Neutrophil (primary cell): ENCODE data around the gene CALCA.
"Not testable (repeated sequence)": the region's sequence is repeated elsewhere in the genome, so short reads cannot be mapped to it uniquely, and the experiment has no call there.

ENCODE experiments used
- H3K27ac ChIP-seq: fragments of 200-600 bp; sonication (generic); 2 replicates; pipeline ENCODE4 v1.5.1; 2016; ENCODE audit warnings: mild to moderate bottlenecking, moderate library complexity
- H3K27me3 ChIP-seq: fragments of 200-600 bp; sonication (generic); 2 replicates; pipeline ENCODE4 v1.6.0; 2016; ENCODE audit warnings: mild to moderate bottlenecking
- H3K36me3 ChIP-seq: fragments of 200-600 bp; sonication (generic); 2 replicates; pipeline ENCODE4 v1.5.1; 2017
- H3K4me1 ChIP-seq, 2 experiments: fragments of 200-600 bp in 1 of 2; sonication (generic) in 1 of 2; 1 replicate in 1 of 2; 2 replicates in 1 of 2; pipeline versions ENCODE4 v1.5.1 to v1.6.1; 2013 to 2016; ENCODE audit warnings: low read depth in 1 of 2, low read length in 1 of 2, mild to moderate bottlenecking in 1 of 2, moderate library complexity in 1 of 2; ENCODE audit not compliant: control insufficient read depth in 1 of 2, insufficient read depth in 1 of 2
- H3K4me3 ChIP-seq, 2 experiments: fragments of 200-600 bp in 1 of 2; sonication (generic) in 1 of 2; 1 replicate in 1 of 2; 2 replicates in 1 of 2; pipeline ENCODE4 v1.5.1; 2013 to 2016; ENCODE audit warnings: low read depth in 1 of 2, low read length in 1 of 2, mild to moderate bottlenecking in 1 of 2, moderate library complexity in 1 of 2
- H3K9me3 ChIP-seq: fragments of 200-600 bp; sonication (generic); 2 replicates; pipeline ENCODE4 v1.5.1; 2016
- TF ChIP-seq, protein P1 (sequence below): fragments of 200-600 bp; sonication (generic); IDR thresholded peaks from 2 replicates; pipeline ENCODE4 v1.5.1; 2016; ENCODE audit warnings: antibody characterized with exemption

Gene CALCA, protein sequence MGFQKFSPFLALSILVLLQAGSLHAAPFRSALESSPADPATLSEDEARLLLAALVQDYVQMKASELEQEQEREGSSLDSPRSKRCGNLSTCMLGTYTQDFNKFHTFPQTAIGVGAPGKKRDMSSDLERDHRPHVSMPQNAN

DNA sequence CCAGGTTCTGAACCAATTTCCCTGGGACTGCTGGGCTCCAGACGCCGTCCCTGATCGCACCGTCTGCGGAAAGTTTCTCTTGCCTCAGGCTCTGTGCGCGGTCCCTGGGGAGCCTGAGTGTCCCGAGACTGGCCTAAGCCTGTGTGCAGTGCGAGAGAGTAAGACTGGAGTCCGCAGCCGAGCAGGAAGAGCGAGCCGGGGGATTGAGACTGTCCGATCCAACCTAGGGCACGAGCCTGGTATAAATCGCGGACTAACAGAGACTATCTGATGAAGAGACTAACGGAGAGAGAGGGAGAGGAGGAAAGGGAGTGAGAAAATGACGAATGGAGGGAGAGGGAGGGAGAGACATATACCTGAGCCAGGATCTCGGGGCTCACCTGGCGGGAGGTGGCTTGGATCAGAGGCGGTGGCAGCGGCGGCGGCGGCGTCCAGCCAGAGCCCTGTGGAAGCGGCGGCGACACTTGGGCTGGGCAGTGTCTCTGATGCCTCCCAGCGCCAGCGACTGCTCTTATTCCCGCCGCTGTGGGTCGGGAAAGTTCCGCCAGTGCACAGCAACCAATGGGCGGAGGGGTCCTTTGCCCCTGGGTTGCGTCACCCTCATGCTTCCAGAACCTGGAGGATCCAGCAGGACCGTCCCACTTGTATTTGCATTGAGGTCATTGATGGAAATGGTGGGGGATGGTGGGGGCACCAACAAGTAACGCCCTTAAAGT, at the start of gene CALCA:
Gene CALCA (minus strand): TSS at position 487 of the 716 bp plus-strand sequence. CDS start 1,159 bp downstream, outside the sequence.
- Histone ChIP-seq H3K9me3 (no peaks in the 10 kb centered on the region), H3K36me3 (no peaks in the 10 kb centered on the region), H3K4me3 (no peak within 1 kb of the TSS), H3K4me1 (peaks cover 0 to 11% of the 10 kb centered on the region in 2 experiments), H3K27me3 (peaks cover 100% of the 10 kb centered on the region), H3K27ac (no peak within 1 kb of the TSS)
- TF ChIP-seq, protein P1, sequence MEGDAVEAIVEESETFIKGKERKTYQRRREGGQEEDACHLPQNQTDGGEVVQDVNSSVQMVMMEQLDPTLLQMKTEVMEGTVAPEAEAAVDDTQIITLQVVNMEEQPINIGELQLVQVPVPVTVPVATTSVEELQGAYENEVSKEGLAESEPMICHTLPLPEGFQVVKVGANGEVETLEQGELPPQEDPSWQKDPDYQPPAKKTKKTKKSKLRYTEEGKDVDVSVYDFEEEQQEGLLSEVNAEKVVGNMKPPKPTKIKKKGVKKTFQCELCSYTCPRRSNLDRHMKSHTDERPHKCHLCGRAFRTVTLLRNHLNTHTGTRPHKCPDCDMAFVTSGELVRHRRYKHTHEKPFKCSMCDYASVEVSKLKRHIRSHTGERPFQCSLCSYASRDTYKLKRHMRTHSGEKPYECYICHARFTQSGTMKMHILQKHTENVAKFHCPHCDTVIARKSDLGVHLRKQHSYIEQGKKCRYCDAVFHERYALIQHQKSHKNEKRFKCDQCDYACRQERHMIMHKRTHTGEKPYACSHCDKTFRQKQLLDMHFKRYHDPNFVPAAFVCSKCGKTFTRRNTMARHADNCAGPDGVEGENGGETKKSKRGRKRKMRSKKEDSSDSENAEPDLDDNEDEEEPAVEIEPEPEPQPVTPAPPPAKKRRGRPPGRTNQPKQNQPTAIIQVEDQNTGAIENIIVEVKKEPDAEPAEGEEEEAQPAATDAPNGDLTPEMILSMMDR = no peak

- Histone ChIP-seq H3K9me3 (no peaks in the 10 kb centered on the region), H3K27me3 (peaks cover 17% of the 10 kb centered on the region), H3K4me1 (no peaks in the 10 kb centered on the region), H3K36me3 (no peaks in the 10 kb centered on the region), H3K4me3 (no peak overlapping the region), H3K27ac (no peak overlapping the region)
- TF ChIP-seq, protein P1 = no peak
Observed at GRCh38 chr11:15016200-15016599, 44.0 kb upstream of the CALCA start.

DNA sequence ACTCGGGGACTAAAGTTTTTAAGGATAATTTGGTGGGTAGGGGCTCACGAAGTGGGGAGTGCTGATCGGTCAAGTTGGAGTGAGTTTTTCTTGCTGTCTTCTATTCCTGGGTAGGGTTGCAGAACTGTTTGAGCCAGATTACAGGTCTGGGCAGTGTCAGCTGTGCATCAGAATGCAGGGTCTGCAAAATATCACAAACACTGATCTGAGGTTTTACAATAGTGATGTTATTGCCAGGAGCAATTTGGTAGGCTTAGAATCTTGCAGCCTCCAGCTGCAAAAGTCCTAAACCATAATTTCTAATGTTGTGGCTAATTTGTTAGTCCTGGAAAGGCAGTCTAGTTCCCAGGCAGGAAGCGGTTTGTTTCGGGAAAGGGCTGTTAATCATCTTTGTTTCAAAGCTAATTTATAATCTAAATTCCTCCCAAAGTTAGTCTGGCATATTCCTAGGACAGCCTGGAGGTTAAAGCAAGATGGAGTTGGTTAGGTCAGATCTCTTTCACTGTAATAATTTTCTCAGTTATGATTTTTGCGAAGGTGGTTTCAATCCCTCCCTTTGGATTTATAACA, 39.7 kb upstream of the CALCA start:
- H3K9me3 ChIP-seq = no peaks in the 10 kb centered on the region
- no peaks in the 10 kb centered on the region for H3K36me3 ChIP-seq
- no peak overlapping the region for H3K4me3 ChIP-seq
- H3K27ac ChIP-seq = no peak overlapping the region
- TF ChIP-seq, protein P1 = no peak
- peaks cover 55% of the 10 kb centered on the region for H3K27me3 ChIP-seq
- H3K4me1 ChIP-seq = no peaks in the 10 kb centered on the region

GRCh38 chr11:15010865-15011264, 38.7 kb upstream of the CALCA start:
- H3K27ac ChIP-seq = no peak overlapping the region
- no peaks in the 10 kb centered on the region for H3K9me3 ChIP-seq
- TF ChIP-seq, protein P1 = no peak
- no peak overlapping the region for H3K4me3 ChIP-seq
- no peaks in the 10 kb centered on the region for H3K36me3 ChIP-seq
- H3K27me3 ChIP-seq = peaks cover 55% of the 10 kb centered on the region
- H3K4me1 ChIP-seq = no peaks in the 10 kb centered on the region

DNA sequence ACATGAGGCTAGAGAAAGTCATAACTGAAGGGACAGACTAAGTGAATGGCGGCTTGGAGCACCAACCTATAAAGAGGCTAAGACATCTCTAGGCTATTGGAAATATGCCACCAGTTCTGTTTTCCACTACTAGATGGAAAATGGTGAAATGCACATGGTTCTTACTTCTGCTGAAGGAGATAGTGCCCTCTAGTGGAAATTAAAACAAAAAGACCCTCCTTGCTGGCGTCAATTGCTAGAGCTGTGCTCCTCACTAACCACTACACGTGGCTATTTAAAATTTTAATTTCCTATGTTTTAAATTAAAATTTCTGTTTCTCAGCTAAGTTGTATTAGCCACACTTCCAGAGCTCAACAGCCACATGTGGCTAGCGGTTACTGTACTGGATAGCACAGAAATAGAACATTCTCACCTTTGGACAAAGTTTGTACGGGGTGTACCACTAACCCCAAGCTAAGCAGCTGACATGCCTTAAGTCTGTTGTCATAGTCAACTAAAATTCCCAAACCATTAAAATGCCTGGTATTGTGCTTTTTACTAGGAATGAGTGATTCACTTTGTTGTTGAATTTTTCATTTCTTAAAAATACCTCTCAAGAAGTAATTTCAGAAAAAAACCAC, 34.1 kb upstream of the CALCA start:
- TF ChIP-seq, protein P1 = no peak
- no peaks in the 10 kb centered on the region for H3K4me1 ChIP-seq
- H3K27ac ChIP-seq = no peak overlapping the region
- no peak overlapping the region for H3K4me3 ChIP-seq
- no peaks in the 10 kb centered on the region for H3K36me3 ChIP-seq
- H3K9me3 ChIP-seq = no peaks in the 10 kb centered on the region
- peaks cover 71% of the 10 kb centered on the region for H3K27me3 ChIP-seq

- H3K27me3 ChIP-seq = peaks cover 12% of the 10 kb centered on the region
- not testable (repeated sequence) for H3K4me1 ChIP-seq, H3K36me3 ChIP-seq, H3K9me3 ChIP-seq, H3K4me3 ChIP-seq, H3K27ac ChIP-seq
Observed at GRCh38 chr11:14988133-14988532, 16.0 kb upstream of the CALCA start.
